Heart left ventricle (tissue), 13 donors: ENCODE measurements around the gene PLBD2.

Source experiments
- CTCF ChIP-seq, 12 donors: fragments of 200-600 bp; sonication (generic) in 4 of 12; IDR thresholded peaks; one replicate each; pipeline versions ENCODE4 v1.5.0 to v1.8.0; 2018 to 2022; ENCODE audit warnings: antibody characterized with exemption in 12 of 12, mild to moderate bottlenecking in 5 of 12
- POLR2A ChIP-seq, 2 donors: fragments of 450-650 bp; IDR thresholded peaks; one replicate each; pipeline ENCODE4 v1.6.1; 2017; ENCODE audit warnings: antibody characterized with exemption in 2 of 2, mild to moderate bottlenecking in 2 of 2, moderate library complexity in 2 of 2
- donor health status: ischemic (EF 13 %, LVEDD 7.1; RV severe dilation, severe dysfunction).
- donor health status: DM: no; HTN: yes; CAD: no.
- donor health status: DM: no; HTN: no; CAD: no.
- donor health status: ischemic (EF 25% LVEDD 6.9; RV normal size, moderate dysfunction).
- donor health status: ischemic (EF 25% LVEDD 5.7; RV mildly dilated, moderate dysfunction).
- donor health status: ischemic (EF 35%, LVEDD 5.7; RV mildly dilated, moderate dysfunction).
- donor health status: nonischemic (EF 11% LVEDD 7.7; RV severe dilation, severe dysfunction).
- donor health status: DM: yes; HTN: yes; CAD: no.
- donor health status: PGD.
- donor health status: ischemic (EF 29% LVEDD 5.4; RV normal size, mild dysfunction).
- donor health status: nonischemic (EF 23%, LVEDD 6.1; RV moderate dilation, normal function).

DNA sequence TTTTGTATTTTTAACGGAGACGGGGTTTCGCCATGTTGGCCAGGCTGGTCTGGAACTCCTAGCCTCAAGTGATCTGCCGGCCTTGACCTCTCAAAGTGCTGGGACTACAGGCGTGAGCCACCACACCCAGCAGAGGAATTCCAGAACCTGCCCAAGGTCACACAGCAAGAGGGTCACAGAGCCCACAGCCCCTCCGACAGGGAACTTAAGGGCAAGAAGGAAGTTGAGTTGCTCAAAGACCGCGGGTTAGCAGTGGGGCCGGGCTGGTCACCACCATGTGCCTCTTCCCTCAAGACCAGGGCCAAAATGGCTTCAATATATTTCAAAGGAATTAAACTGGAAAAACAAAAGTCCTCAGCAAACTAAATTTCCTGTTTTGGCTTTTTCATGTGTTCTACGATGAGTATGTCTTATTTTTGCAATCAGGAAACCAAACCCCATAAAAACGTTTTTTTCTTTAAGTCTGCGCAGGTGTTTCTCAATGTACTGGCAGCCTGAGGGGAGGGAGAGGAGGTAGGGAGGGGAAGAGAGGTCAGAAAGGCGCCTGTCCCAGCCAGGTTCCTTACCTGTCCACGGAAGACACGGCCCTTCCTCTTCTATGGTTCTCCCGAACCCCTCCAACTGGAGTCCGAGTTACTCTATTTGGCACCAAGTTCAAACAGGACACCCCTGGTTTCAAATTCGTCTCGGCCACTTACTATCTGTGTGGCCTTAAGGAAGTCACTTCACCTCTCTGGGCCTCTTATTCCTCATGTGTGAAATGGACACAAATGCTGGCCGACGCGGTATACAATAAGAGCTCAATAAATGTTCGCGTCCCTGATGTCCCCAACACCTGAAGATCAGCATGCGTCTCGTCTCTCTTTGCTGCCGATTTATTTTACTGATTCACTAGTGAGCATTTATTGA, 24.3 kb upstream of the PLBD2 start:
- TF ChIP-seq CTCF (IDR thresholded peaks at IDR 0.05) (no peak), POLR2A (IDR thresholded peaks at IDR 0.05) (no peak)
